GM18505 (cell line): ENCODE measurements around the gene DEAF1.
"Not testable (repeated sequence)": the region's sequence is repeated elsewhere in the genome, so short reads cannot be mapped to it uniquely, and the experiment has no call there.

Source experiments
- ATAC-seq: cut with Tn5 transposase; IDR thresholded peaks from one replicate; pipeline ENCODE4 v1.9.1; 2021; ENCODE audit not compliant: unreplicated experiment
- POLR2A ChIP-seq: IDR thresholded peaks from 4 replicates; pipeline ENCODE4 v1.6.1; 2011; ENCODE audit warnings: borderline replicate concordance; ENCODE audit not compliant: insufficient read depth, insufficient read length; ENCODE audit errors: extremely low read depth

Gene DEAF1

GRCh38 chr11:690738-691633 lies 4.0 kb downstream of the DEAF1 start:
- no peak for ATAC-seq
- no peak for TF ChIP-seq POLR2A

GRCh38 chr11:690244-690643 lies 4.8 kb downstream of the DEAF1 start:
- not testable (repeated sequence) for ATAC-seq

DNA sequence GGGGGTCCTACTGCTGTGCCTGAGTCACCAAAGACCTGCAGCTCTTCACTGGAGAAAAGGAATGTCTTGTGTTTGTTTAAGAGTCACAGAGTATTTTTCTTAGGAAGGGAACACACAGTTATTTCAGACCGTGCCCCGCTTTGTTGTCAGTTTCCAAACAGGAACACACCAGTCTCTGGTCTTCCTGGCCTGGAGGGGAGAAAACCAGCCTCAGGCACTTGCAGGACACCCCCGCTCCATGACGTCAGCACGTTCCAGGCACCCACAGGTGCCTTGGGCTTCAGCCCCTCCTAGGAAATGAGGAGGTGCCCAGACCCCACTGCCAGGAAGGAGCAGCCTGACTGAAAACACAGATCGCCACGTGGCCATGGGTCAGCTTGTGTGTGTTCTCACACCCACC lies 5.4 kb downstream of the DEAF1 start:
- no peak for ATAC-seq
- TF ChIP-seq POLR2A = no peak

DNA sequence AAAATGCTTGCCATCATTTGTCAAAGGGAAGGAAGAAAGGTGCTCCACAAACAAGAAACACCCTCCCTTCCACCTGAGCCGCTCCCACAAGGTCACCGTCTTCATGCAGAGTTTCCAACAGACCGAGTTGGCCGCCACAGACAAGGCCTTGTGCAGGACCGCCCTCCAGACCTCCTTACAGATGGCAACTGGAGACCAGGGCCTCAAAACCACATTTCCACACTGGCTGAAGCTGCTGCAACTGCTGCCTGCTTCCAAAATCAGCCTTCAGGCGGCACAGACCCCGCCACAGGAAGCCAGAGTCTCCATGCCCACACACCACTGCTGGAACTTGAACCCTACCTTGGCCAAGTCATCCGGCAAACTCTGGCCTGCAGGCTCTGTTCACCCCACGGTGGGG lies 6.3 kb downstream of the DEAF1 start:
- TF ChIP-seq POLR2A = no peak
- no peak for ATAC-seq

GRCh38 chr11:687751-688150 lies 7.3 kb downstream of the DEAF1 start:
- ATAC-seq = no peak
- TF ChIP-seq POLR2A = no peak

GRCh38 chr11:686451-687243 lies 8.4 kb downstream of the DEAF1 start:
- ATAC-seq = no peak
- TF ChIP-seq POLR2A = no peak

DNA sequence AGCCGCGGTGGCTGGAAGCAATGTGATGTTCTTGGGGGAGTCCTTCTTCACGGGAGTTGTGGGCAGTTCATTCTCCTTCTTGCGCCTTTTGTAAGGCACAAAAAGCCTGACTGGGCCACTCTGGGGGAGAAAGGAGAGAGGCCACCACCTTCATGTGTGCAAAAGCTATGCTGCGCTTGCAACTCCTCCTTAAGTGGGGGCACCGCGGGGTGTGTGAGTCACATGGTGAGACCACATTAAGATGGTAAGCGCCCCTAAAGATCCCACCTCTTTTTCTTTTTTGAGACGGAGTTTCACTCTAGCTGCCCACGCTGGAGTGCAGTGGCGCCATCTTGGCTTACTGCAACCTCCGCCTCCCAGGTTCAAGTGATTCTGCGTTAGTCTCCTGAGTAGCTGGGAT lies 14.1 kb downstream of the DEAF1 start:
- ATAC-seq = no peak
- TF ChIP-seq POLR2A = no peak

- TF ChIP-seq POLR2A = no peak
- no peak for ATAC-seq
Measured at GRCh38 chr11:680476-680875, 14.5 kb downstream of the DEAF1 start.

GRCh38 chr11:679271-680207 lies 15.5 kb downstream of the DEAF1 start:
- no peak for ATAC-seq
- TF ChIP-seq POLR2A = no peak

DNA sequence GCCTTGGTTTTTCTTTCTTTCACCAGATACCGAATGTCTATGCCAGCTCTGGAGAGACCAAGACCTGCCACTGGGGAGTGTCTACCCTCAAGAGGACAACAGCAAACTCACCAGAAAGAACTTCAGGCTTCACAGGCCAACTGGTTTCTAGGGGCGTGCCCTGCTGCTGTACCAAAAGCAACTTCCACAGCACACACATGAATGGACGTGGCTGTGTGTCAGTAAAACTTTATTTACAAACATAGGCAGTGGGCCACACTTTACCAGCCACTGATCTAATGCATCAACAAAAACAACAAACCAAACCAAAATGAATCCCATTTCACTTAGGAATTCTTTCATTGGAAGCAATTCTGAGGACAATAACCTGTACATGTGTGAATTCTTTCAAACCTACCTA lies 16.7 kb downstream of the DEAF1 start:
- ATAC-seq = no peak
- no peak for TF ChIP-seq POLR2A

GRCh38 chr11:674406-674805 lies 20.6 kb downstream of the DEAF1 start:
- ATAC-seq = no peak
- TF ChIP-seq POLR2A = no peak

- no peak for ATAC-seq
- TF ChIP-seq POLR2A = no peak
Measured at GRCh38 chr11:673866-674265, 21.2 kb downstream of the DEAF1 start.

GRCh38 chr11:665704-666281 lies 29.2 kb downstream of the DEAF1 start:
- no peak for ATAC-seq
- TF ChIP-seq POLR2A = no peak

GRCh38 chr11:665062-665703 lies 29.8 kb downstream of the DEAF1 start:
- ATAC-seq = no peak
- no peak for TF ChIP-seq POLR2A
